Neural cell (in vitro differentiated cells): ENCODE measurements around the gene RPP38. TPM values are rescaled to one million over a fixed set of nuclear protein-coding genes. Genes with fewer than 3 reads are reported as not detected.

Experiments used
- H2AFZ ChIP-seq: fragments of 200-600, 300-800 bp; sonication (generic), shearing (Covaris generic); 2 replicates; pipeline ENCODE4 v1.6.0; 2014; ENCODE audit warnings: low read depth, mild to moderate bottlenecking, antibody characterized with exemption, low read length, moderate library complexity
- H3F3A ChIP-seq: fragments of 200-600 bp; shearing (Covaris generic); 2 replicates; pipeline ENCODE4 v1.6.1; 2016; ENCODE audit warnings: mild to moderate bottlenecking, moderate library complexity, mixed read lengths, antibody characterized with exemption, low read length; ENCODE audit not compliant: insufficient read depth, poor library complexity, severe bottlenecking
- H3K27ac ChIP-seq: fragments of 200-600, 300-800 bp; sonication (generic), shearing (Covaris generic); 2 replicates; pipeline ENCODE4 v1.5.1; 2014; ENCODE audit warnings: mild to moderate bottlenecking, low read length, moderate library complexity
- H3K27me3 ChIP-seq: fragments of 300-800, 200-600 bp; sonication (generic), shearing (Covaris generic); 2 replicates; pipeline ENCODE4 v1.6.0; 2014; ENCODE audit warnings: mild to moderate bottlenecking, low read depth, low read length, moderate library complexity; ENCODE audit not compliant: insufficient read depth
- H3K36me3 ChIP-seq: fragments of 300-800, 200-600 bp; sonication (generic), shearing (Covaris generic); 2 replicates; pipeline ENCODE4 v1.5.1; 2014; ENCODE audit warnings: mild to moderate bottlenecking, antibody characterized with exemption, low read length, moderate library complexity; ENCODE audit not compliant: insufficient read depth
- H3K4me2 ChIP-seq: fragments of 300-800, 200-600 bp; sonication (generic), shearing (Covaris generic); 2 replicates; pipeline ENCODE4 v1.6.0; 2014; ENCODE audit warnings: mild to moderate bottlenecking, low read length
- H3K4me3 ChIP-seq: fragments of 300-800, 200-600 bp; sonication (generic), shearing (Covaris generic); 2 replicates; pipeline ENCODE4 v1.5.1; 2014; ENCODE audit warnings: mild to moderate bottlenecking, low read length, moderate library complexity
- H3K79me2 ChIP-seq: fragments of 200-600 bp; shearing (Covaris generic); replicated peaks from 2 replicates; pipeline ENCODE4 v1.6.0; 2014; ENCODE audit warnings: mild to moderate bottlenecking, low read length, moderate library complexity; ENCODE audit not compliant: insufficient read depth
- H3K9ac ChIP-seq: fragments of 300-800, 200-600 bp; sonication (generic), shearing (Covaris generic); 2 replicates; pipeline ENCODE4 v1.6.1; 2016; ENCODE audit warnings: mild to moderate bottlenecking, low read length, mixed read lengths
- H3K9me2 ChIP-seq: fragments of 200-600 bp; shearing (Covaris generic); 2 replicates; pipeline ENCODE4 v1.6.1; 2016; ENCODE audit warnings: mild to moderate bottlenecking, low read length, mixed read lengths; ENCODE audit not compliant: insufficient read depth
- H3K9me3 ChIP-seq: fragments of 200-600, 300-800 bp; sonication (generic), shearing (Covaris generic); 2 replicates; pipeline ENCODE4 v1.6.1; 2016; ENCODE audit warnings: mild to moderate bottlenecking, mixed run types, low read length, moderate library complexity, mixed read lengths
- H4K20me1 ChIP-seq: fragments of 200-600 bp; shearing (Covaris generic); 2 replicates; pipeline ENCODE4 v1.6.1; 2016; ENCODE audit warnings: mild to moderate bottlenecking, mixed run types; ENCODE audit not compliant: insufficient read depth
- EP300 ChIP-seq: fragments of 450-650 bp; conservative IDR thresholded peaks from 2 replicates; pipeline ENCODE4 v1.6.1; 2014; ENCODE audit warnings: antibody characterized with exemption, mild to moderate bottlenecking, moderate library complexity; ENCODE audit not compliant: poor library complexity, severe bottlenecking
- EZH2 ChIP-seq: fragments of 200-600, 300-800 bp; shearing (Covaris generic), sonication (generic); IDR thresholded peaks from 2 replicates; pipeline ENCODE4 v1.6.1; 2014; ENCODE audit warnings: antibody characterized with exemption, low read length, borderline replicate concordance, mild to moderate bottlenecking; ENCODE audit not compliant: insufficient read depth, poor library complexity, severe bottlenecking
- MXI1 ChIP-seq: fragments of 450-650 bp; conservative IDR thresholded peaks from 2 replicates; pipeline ENCODE4 v1.6.1; 2014; ENCODE audit warnings: antibody characterized with exemption, mild to moderate bottlenecking; ENCODE audit not compliant: poor library complexity, severe bottlenecking
- POLR2AphosphoS5 ChIP-seq: IDR thresholded peaks from 2 replicates; pipeline ENCODE4 v1.6.1; 2012
- RAD21 ChIP-seq: fragments of 450-650 bp; conservative IDR thresholded peaks from 2 replicates; pipeline ENCODE4 v1.6.1; 2014; ENCODE audit warnings: antibody characterized with exemption, mild to moderate bottlenecking, moderate library complexity
- SMC3 ChIP-seq: fragments of 450-650 bp; conservative IDR thresholded peaks from 2 replicates; pipeline ENCODE4 v1.6.1; 2014; ENCODE audit warnings: antibody characterized with exemption, mild to moderate bottlenecking, moderate library complexity; ENCODE audit not compliant: poor library complexity
- TAF1 ChIP-seq: IDR thresholded peaks from 2 replicates; pipeline ENCODE4 v1.6.1; 2012; ENCODE audit warnings: low read depth
- polyA plus RNA-seq: library from polyadenylated mRNA; depleted of rRNA; stranded (reverse); fragments of >200 nt; gene quantifications from 2 replicates; pipeline ENCODE4 v1.2.3, GENCODE V29; 2014
- TF ChIP-seq, protein P1 (sequence below): fragments of 450-650 bp; IDR thresholded peaks from 2 replicates; pipeline ENCODE4 v1.5.1; 2014; ENCODE audit warnings: antibody characterized with exemption, mild to moderate bottlenecking, moderate library complexity; ENCODE audit not compliant: poor library complexity, severe bottlenecking
- TF ChIP-seq, protein P2 (sequence below): IDR thresholded peaks from 2 replicates; pipeline ENCODE4 v1.6.1; 2012; ENCODE audit warnings: borderline replicate concordance

Gene RPP38
- polyA plus RNA-seq, 1 donor from 2014 or later, result 9.8 TPM

DNA sequence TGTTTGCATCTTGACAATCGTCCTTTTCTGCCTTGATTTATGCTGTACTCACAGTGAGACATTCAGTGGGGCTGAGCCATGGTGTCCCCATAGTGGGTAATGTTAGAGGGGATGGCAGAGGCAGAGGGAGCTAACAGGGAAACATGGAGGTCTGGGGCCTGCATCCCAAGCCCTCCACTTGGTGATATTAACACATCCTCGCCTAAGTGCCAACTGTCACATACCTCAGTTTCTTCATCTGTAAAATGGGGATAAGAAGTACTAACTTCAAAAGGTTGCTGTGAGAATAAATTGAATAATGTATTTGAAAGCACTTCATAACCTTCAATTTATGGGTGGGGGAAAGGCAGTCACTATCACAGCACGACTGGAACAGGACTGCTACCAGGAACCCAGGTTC is 27.8 kb downstream of the RPP38 start:
- no peaks in the 10 kb centered on the region for H3K9me3 ChIP-seq
- H3K4me3 ChIP-seq, result no peak overlapping the region
- H3K4me2 ChIP-seq, result no peak overlapping the region
- H3K79me2 ChIP-seq, result no peaks in the 10 kb centered on the region
- no peak overlapping the region for H3K9ac ChIP-seq
- no peak overlapping the region for H3K27ac ChIP-seq
- H2AFZ ChIP-seq, result no peak overlapping the region
- no peaks in the 10 kb centered on the region for H3K27me3 ChIP-seq
- H3F3A ChIP-seq, result no peaks in the 10 kb centered on the region
- H3K9me2 ChIP-seq, result no peaks in the 10 kb centered on the region
- TF ChIP-seq TAF1 (no peak), MXI1 (no peak), RAD21 (no peak), EP300 (no peak), EZH2 (no peak), SMC3 (no peak), POLR2AphosphoS5 (no peak)
- TF ChIP-seq, protein P1, sequence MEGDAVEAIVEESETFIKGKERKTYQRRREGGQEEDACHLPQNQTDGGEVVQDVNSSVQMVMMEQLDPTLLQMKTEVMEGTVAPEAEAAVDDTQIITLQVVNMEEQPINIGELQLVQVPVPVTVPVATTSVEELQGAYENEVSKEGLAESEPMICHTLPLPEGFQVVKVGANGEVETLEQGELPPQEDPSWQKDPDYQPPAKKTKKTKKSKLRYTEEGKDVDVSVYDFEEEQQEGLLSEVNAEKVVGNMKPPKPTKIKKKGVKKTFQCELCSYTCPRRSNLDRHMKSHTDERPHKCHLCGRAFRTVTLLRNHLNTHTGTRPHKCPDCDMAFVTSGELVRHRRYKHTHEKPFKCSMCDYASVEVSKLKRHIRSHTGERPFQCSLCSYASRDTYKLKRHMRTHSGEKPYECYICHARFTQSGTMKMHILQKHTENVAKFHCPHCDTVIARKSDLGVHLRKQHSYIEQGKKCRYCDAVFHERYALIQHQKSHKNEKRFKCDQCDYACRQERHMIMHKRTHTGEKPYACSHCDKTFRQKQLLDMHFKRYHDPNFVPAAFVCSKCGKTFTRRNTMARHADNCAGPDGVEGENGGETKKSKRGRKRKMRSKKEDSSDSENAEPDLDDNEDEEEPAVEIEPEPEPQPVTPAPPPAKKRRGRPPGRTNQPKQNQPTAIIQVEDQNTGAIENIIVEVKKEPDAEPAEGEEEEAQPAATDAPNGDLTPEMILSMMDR, result no peak
- TF ChIP-seq, protein P2, sequence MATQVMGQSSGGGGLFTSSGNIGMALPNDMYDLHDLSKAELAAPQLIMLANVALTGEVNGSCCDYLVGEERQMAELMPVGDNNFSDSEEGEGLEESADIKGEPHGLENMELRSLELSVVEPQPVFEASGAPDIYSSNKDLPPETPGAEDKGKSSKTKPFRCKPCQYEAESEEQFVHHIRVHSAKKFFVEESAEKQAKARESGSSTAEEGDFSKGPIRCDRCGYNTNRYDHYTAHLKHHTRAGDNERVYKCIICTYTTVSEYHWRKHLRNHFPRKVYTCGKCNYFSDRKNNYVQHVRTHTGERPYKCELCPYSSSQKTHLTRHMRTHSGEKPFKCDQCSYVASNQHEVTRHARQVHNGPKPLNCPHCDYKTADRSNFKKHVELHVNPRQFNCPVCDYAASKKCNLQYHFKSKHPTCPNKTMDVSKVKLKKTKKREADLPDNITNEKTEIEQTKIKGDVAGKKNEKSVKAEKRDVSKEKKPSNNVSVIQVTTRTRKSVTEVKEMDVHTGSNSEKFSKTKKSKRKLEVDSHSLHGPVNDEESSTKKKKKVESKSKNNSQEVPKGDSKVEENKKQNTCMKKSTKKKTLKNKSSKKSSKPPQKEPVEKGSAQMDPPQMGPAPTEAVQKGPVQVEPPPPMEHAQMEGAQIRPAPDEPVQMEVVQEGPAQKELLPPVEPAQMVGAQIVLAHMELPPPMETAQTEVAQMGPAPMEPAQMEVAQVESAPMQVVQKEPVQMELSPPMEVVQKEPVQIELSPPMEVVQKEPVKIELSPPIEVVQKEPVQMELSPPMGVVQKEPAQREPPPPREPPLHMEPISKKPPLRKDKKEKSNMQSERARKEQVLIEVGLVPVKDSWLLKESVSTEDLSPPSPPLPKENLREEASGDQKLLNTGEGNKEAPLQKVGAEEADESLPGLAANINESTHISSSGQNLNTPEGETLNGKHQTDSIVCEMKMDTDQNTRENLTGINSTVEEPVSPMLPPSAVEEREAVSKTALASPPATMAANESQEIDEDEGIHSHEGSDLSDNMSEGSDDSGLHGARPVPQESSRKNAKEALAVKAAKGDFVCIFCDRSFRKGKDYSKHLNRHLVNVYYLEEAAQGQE, result no peak
- no peaks in the 10 kb centered on the region for H3K36me3 ChIP-seq
- H4K20me1 ChIP-seq, result no peaks in the 10 kb centered on the region

DNA sequence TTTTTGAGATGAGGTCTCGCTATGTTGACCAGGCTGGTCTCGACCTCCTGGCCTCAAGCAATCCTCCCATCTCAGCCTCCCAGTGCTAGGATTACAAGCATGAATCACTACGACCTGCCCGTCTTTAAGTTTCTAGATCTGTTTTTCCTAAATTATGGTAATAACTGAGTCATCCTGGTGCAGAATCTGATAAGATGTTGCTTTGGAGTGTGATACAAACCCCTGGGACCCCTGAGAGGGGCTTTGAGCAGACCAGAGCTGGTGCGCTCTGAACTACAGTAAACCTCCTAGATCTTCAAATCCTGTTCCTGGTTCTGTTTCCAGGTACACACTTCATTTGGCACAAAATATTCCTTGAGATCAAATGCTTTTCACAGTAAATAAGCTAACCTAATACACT is 34.2 kb downstream of the RPP38 start:
- Histone ChIP-seq H3K36me3 (no peaks in the 10 kb centered on the region), H3K9me2 (no peaks in the 10 kb centered on the region)
- TF ChIP-seq MXI1 (no peak), EZH2 (no peak), EP300 (no peak), TAF1 (no peak), RAD21 (no peak), SMC3 (no peak), POLR2AphosphoS5 (no peak)
- TF ChIP-seq, protein P2, result no peak
- TF ChIP-seq, protein P1, result no peak

More for the DNA sequence above, 34.2 kb downstream of the RPP38 start:
- Histone ChIP-seq H3K9ac (no peak overlapping the region), H3K4me3 (no peak overlapping the region), H3K9me3 (no peaks in the 10 kb centered on the region), H4K20me1 (no peaks in the 10 kb centered on the region), H3F3A (no peaks in the 10 kb centered on the region), H2AFZ (no peak overlapping the region), H3K27ac (no peak overlapping the region), H3K79me2 (no peaks in the 10 kb centered on the region), H3K4me2 (no peak overlapping the region), H3K27me3 (no peaks in the 10 kb centered on the region)
